CD4-positive, alpha-beta memory T cell (primary cell): Measurements from ENCODE around the gene ALDH5A1. TPM values are rescaled to one million over a fixed set of nuclear protein-coding genes. Genes with fewer than 3 reads are reported as not detected.

Source experiments
- CTCF ChIA-PET: fragments of 350-600 bp; sonication (Branson Sonifier 250); formaldehyde crosslinking; loops from one replicate; lab custom pipeline; 2021; ENCODE audit warnings: inconsistent platforms; ENCODE audit not compliant: partially characterized antibody; lab: Charles Lee
- POLR2A ChIA-PET: fragments of 350-600 bp; sonication (Branson Sonifier 250); formaldehyde crosslinking; loops from one replicate; lab custom pipeline; 2021; ENCODE audit not compliant: partially characterized antibody; lab: Charles Lee
- DNase-seq, 5 donors: peaks; one replicate each; pipeline versions ENCODE4 v3.0.0 to v3.0.0-alpha.2; 2020 to 2022; ENCODE audit warnings: mixed read lengths in 1 of 5
- H3K27ac ChIP-seq: one replicate; pipeline ENCODE4 v1.7.0; 2013; ENCODE audit warnings: low read depth, low read length
- H3K27me3 ChIP-seq: 2 replicates; pipeline ENCODE4 v1.7.0; 2013; ENCODE audit warnings: mild to moderate bottlenecking, low read length, moderate library complexity; ENCODE audit not compliant: insufficient read depth
- H3K36me3 ChIP-seq: 2 replicates; pipeline ENCODE4 v1.7.0; 2013; ENCODE audit warnings: mild to moderate bottlenecking, low read length, moderate library complexity; ENCODE audit not compliant: insufficient read depth
- H3K4me1 ChIP-seq: 2 replicates; pipeline ENCODE4 v1.7.0; 2013; ENCODE audit warnings: mild to moderate bottlenecking, low read length, moderate library complexity; ENCODE audit not compliant: insufficient read depth
- H3K4me3 ChIP-seq, 2 donors: one replicate each; pipeline ENCODE4 v1.7.0; 2013; ENCODE audit warnings: low read length in 2 of 2, mild to moderate bottlenecking in 1 of 2
- H3K9me3 ChIP-seq, 2 donors: one replicate each; pipeline ENCODE4 v1.7.0; 2013; ENCODE audit warnings: low read length in 2 of 2, control low read depth in 1 of 2; ENCODE audit not compliant: control insufficient read depth in 1 of 2
- H3K27ac Mint-ChIP-seq, 7 donors: one replicate each; pipeline ENCODE4 v1.8.0; 2020 to 2021; ENCODE audit warnings: mixed read lengths in 7 of 7, mild to moderate bottlenecking in 6 of 7, inconsistent platforms in 3 of 7, moderate library complexity in 3 of 7
- H3K27me3 Mint-ChIP-seq, 2 donors: one replicate each; pipeline ENCODE4 v1.8.0; 2020 to 2021; ENCODE audit warnings: mixed read lengths in 2 of 2
- H3K36me3 Mint-ChIP-seq, 2 donors: one replicate each; pipeline ENCODE4 v1.8.0; 2020 to 2021; ENCODE audit warnings: mixed read lengths in 2 of 2, inconsistent platforms in 1 of 2, mild to moderate bottlenecking in 1 of 2
- H3K4me1 Mint-ChIP-seq, 4 donors: one replicate each; pipeline ENCODE4 v1.8.0; 2020 to 2021; ENCODE audit warnings: mixed read lengths in 4 of 4, mild to moderate bottlenecking in 1 of 4
- H3K4me3 Mint-ChIP-seq, 8 donors: one replicate each; pipeline ENCODE4 v1.8.0; 2020 to 2021; ENCODE audit warnings: mixed read lengths in 8 of 8, mild to moderate bottlenecking in 7 of 8, moderate library complexity in 6 of 8, inconsistent platforms in 3 of 8
- H3K9me3 Mint-ChIP-seq, 8 donors: one replicate each; pipeline ENCODE4 v1.8.0; 2020 to 2021; ENCODE audit warnings: mixed read lengths in 8 of 8, mild to moderate bottlenecking in 5 of 8, inconsistent platforms in 3 of 8, moderate library complexity in 1 of 8
- intact Hi-C: fragments of 100-400 bp; cut with micrococcal nuclease; formaldehyde crosslinking; loops from one replicate; pipeline ENCODE4 v1.15.1; 2023
- polyA plus RNA-seq, 2 donors: library from polyadenylated mRNA; unstranded; fragments of 300-500 nt; fragmentation: Illumina TruSeq; gene quantifications; one replicate each; pipeline ENCODE4 v1.2.3, GENCODE V29; 2021
- total RNA-seq, 2 experiments: library from RNA; stranded (reverse); gene quantifications; one replicate each; pipeline ENCODE4 v1.2.3, GENCODE V29; 2021

Gene ALDH5A1
- total and polyA plus RNA-seq, 4 experiments from 2014 or later, result 8.5 to 13.9 (median 11.6) TPM

DNA sequence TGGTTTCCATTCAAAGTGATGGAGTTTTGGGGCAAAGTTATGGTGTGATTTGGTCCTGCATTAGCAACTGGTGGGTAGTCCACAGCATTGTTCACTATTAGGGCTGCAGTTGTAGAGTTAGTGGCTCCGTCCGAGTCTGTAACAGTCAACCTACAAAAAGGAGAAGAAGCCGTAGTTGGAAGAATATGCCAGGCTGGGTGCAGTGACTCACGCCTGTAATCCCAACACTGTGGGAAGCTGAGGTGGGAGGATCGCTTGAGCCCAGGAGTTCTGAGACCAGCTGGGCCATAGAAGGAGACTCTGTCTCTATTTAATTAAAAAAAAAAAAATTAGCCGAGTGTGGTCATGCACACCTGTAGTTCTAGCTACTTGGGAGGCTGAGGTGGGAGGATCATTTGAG, 81.7 kb downstream of the ALDH5A1 start:
- H3K9me3 Mint-ChIP-seq, result no peaks in the 10 kb centered on the region
- POLR2A ChIA-PET, result no interaction called here
- H3K4me1 Mint-ChIP-seq, result peaks cover 0 to 1% (median 0%) of the 10 kb centered on the region in 4 donors
- H3K27me3 ChIP-seq, result no peaks in the 10 kb centered on the region
- no peak overlapping the region for H3K27ac ChIP-seq
- no peak overlapping the region for H3K4me3 Mint-ChIP-seq
- no peaks in the 10 kb centered on the region for H3K4me1 ChIP-seq
- intact Hi-C loops, result no loop called here
- no peak for DNase-seq
- H3K36me3 Mint-ChIP-seq, result no peaks in the 10 kb centered on the region
- no peaks in the 10 kb centered on the region for H3K36me3 ChIP-seq
- H3K27me3 Mint-ChIP-seq, result peaks cover 3 to 6% of the 10 kb centered on the region in 2 donors
- H3K9me3 ChIP-seq, result no peaks in the 10 kb centered on the region
- CTCF ChIA-PET, result interaction anchor here (11.6 kb wide), 1 partner anchor 124 kb away, joined by 185 read pairs; no protein-coding TSS in a partner anchor
- H3K27ac Mint-ChIP-seq, result no peak overlapping the region
- no peak overlapping the region for H3K4me3 ChIP-seq

DNA sequence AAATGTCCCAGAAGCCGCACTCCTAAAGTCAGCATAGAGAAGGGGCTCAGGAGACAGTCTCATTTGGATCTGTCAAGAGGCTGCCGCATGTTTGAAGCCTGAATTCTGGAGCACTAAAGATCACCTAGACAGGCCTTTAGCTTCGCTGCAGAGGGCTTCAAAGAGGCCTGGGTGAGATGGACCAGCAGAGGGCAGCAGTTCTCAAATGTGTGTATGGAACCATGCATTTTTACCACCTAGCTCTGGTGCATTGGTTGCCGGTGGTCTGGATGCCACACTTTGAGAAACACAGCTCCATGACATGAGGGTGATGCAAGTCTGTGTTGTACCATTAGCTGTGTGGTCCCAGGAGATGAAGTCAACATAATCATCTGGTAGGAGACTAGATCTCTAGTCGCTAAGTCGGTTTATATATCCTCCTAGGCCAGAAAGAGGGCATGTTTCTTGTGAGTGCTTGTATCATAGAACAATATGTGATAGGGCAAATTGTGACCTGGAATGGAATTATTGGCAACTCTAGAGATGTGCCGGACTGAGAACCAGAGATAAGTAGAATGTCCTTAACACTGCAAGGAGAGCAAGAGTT, 86.4 kb downstream of the ALDH5A1 start:
- intact Hi-C loops, result loop anchor here (1.0 kb wide), 3 partner anchors 185 to 489 kb away; no protein-coding TSS in a partner anchor
- Mint-ChIP-seq H3K9me3 (no peaks in the 10 kb centered on the region), H3K4me1 (peaks cover 0 to 3% (median under 1%) of the 10 kb centered on the region in 4 donors), H3K27ac (no peak overlapping the region), H3K36me3 (no peaks in the 10 kb centered on the region), H3K27me3 (peaks cover 0 to 2% of the 10 kb centered on the region in 2 donors), H3K4me3 (no peak overlapping the region)
- H3K27ac ChIP-seq, result no peak overlapping the region
- no peaks in the 10 kb centered on the region for H3K9me3 ChIP-seq
- no peaks in the 10 kb centered on the region for H3K36me3 ChIP-seq
- H3K27me3 ChIP-seq, result no peaks in the 10 kb centered on the region
- ChIA-PET POLR2A (interaction anchor here (0.8 to 2.1 kb wide), 3 partner anchors 85 to 446 kb away, joined by 3 to 6 read pairs (median 3); partner anchors contain the start of genes ACOT13 and TDP2), CTCF (interaction anchor here (0.6 to 11.6 kb wide), 37 partner anchors 8 to 593 kb away, joined by 3 to 185 read pairs (median 5); partner anchors contain the start of genes ACOT13 and TDP2)
- H3K4me1 ChIP-seq, result no peaks in the 10 kb centered on the region
- H3K4me3 ChIP-seq, result no peak overlapping the region
- peak; percentile 56 to 74 (median 66) for DNase-seq

DNA sequence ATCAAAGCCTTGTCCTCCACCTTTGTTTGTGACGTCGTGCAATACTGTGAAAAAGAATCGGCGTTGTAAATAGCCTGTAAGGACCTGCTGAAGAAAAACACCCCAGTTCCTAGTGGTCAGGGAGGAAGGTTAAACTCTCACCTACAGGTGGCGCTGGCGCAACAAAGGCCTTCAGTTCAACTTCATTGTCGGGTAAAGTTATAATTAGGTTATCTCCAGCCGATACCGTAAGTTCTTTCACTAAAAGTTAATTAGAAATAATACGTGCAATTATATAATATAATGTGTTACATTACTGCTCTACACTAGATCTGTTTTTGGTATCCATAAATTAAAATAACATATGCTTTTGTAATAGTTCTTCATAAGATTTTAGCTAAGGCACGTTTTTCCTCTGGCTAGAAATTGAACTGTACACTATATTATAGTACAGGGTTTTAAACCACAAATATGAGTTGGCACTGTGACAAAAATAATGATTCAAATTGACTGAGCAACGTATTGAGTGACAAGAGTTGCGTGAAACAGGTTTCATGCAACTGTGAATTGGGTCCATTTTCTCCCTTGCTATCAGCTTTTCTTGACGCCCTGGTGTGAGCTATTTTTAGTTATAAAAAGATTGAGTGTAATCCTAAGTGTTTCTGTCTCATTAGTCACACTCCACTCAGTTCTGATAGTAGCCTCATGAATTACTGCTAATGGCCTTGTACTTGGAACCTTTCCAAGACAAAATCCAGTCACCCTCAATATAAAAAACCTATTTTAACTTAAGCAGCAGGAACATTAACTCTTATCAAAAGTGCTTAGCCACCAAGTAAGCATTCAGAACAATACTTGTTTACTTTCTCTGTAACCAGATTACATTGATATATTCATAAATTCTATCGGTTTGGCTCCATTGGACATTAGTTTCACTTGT, 89.0 kb downstream of the ALDH5A1 start:
- Mint-ChIP-seq H3K4me3 (peak overlapping the region in 2 of 8 donors; percentile 2 to 32), H3K9me3 (no peaks in the 10 kb centered on the region), H3K4me1 (peaks cover 0 to 3% (median under 1%) of the 10 kb centered on the region in 4 donors), H3K27me3 (peaks cover 2 to 8% of the 10 kb centered on the region in 2 donors), H3K36me3 (no peaks in the 10 kb centered on the region), H3K27ac (peak overlapping the region in 1 of 7 donors; percentile 2)
- POLR2A ChIA-PET, result interaction anchor here (1.2 kb wide), 1 partner anchor 83 kb away, joined by 3 read pairs; the partner anchor contains the start of genes ACOT13 and TDP2
- Histone ChIP-seq H3K36me3 (no peaks in the 10 kb centered on the region), H3K9me3 (no peaks in the 10 kb centered on the region), H3K4me3 (no peak overlapping the region), H3K4me1 (no peaks in the 10 kb centered on the region), H3K27me3 (no peaks in the 10 kb centered on the region), H3K27ac (no peak overlapping the region)
- DNase-seq, result peak; percentile 54 to 62 (median 55)
- CTCF ChIA-PET, result interaction anchor here (0.5 to 11.6 kb wide), 20 partner anchors 8 to 434 kb away, joined by 3 to 185 read pairs (median 4); partner anchors contain the start of genes ACOT13, GMNN and TDP2
- intact Hi-C loops, result loop anchor here (1.0 kb wide), 2 partner anchors 112 to 152 kb away; no protein-coding TSS in a partner anchor

DNA sequence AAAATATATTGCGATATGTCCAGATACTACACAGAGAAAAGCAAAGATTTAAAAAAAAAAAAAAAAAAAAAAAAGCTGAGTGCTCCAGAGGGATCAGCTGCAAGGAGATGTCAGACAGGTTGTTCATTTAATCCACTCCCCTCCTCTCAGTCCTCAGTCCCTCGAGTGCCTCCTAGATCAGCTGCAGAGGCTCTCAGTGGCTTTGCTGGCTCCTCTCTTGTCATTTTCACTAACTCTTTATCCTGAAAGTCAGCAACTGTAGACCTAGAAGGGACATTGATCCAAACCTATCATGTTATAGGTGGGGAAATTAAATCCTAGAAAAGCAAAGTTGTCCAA, 89.6 kb downstream of the ALDH5A1 start:
- no peak for DNase-seq
- no peaks in the 10 kb centered on the region for H3K36me3 ChIP-seq
- no peaks in the 10 kb centered on the region for H3K9me3 ChIP-seq
- no peak overlapping the region for H3K4me3 ChIP-seq
- no peak overlapping the region for H3K27ac ChIP-seq
- POLR2A ChIA-PET, result no interaction called here
- H3K27ac Mint-ChIP-seq, result no peak overlapping the region
- peaks cover 2 to 8% of the 10 kb centered on the region in 2 donors for H3K27me3 Mint-ChIP-seq
- H3K4me1 ChIP-seq, result no peaks in the 10 kb centered on the region
- H3K36me3 Mint-ChIP-seq, result no peaks in the 10 kb centered on the region
- intact Hi-C loops, result no loop called here
- no peak overlapping the region for H3K4me3 Mint-ChIP-seq
- CTCF ChIA-PET, result interaction anchor here (0.5 to 11.6 kb wide), 19 partner anchors 9 to 487 kb away, joined by 3 to 185 read pairs (median 3); partner anchors contain the start of genes ACOT13, GMNN and TDP2
- H3K4me1 Mint-ChIP-seq, result peaks cover 0 to 3% (median under 1%) of the 10 kb centered on the region in 4 donors
- no peaks in the 10 kb centered on the region for H3K9me3 Mint-ChIP-seq
- H3K27me3 ChIP-seq, result no peaks in the 10 kb centered on the region

Other genes starting within 250 kb of the ALDH5A1 start
- gene DCDC2, start 136.9 kb upstream of the ALDH5A1 start, total RNA-seq, result under 1 TPM; 0.44 to 0.47 TPM
- not detected for gene DCDC2, start 136.9 kb upstream of the ALDH5A1 start, polyA plus RNA-seq
- gene MRS2, start 92.0 kb upstream of the ALDH5A1 start, total RNA-seq, result 10 to 100 TPM; 22.6 to 24.3 TPM
- 10 to 100 TPM; 19.0 to 27.1 TPM for gene MRS2, start 92.0 kb upstream of the ALDH5A1 start, polyA plus RNA-seq
- 1 to 10 TPM in 1 of 2 experiments, under 1 TPM in 1; 0.49 to 1.4 TPM for gene GPLD1, start 5.4 kb upstream of the ALDH5A1 start, total RNA-seq
- under 1 TPM in 1 of 2 donors, not detected in 1; 0.30 TPM for gene GPLD1, start 5.4 kb upstream of the ALDH5A1 start, polyA plus RNA-seq
- gene KIAA0319, start 151.2 kb downstream of the ALDH5A1 start, total RNA-seq, result under 1 TPM in 1 of 2 experiments, not detected in 1; 0.11 TPM
- under 1 TPM in 1 of 2 donors, not detected in 1; 0.07 TPM for gene KIAA0319, start 151.2 kb downstream of the ALDH5A1 start, polyA plus RNA-seq
- 10 to 100 TPM; 72.8 to 74.3 TPM for gene TDP2, start 171.9 kb downstream of the ALDH5A1 start, total RNA-seq
- gene TDP2, start 171.9 kb downstream of the ALDH5A1 start, polyA plus RNA-seq, result 10 to 100 TPM; 43.4 to 62.2 TPM
- gene ACOT13, start 172.1 kb downstream of the ALDH5A1 start, total RNA-seq, result 10 to 100 TPM; 11.1 to 12.5 TPM
- 10 to 100 TPM; 17.3 to 19.3 TPM for gene ACOT13, start 172.1 kb downstream of the ALDH5A1 start, polyA plus RNA-seq
- gene C6orf62, start 224.2 kb downstream of the ALDH5A1 start, total RNA-seq, result 100 to 1,000 TPM; 173 to 176 TPM
- 100 to 1,000 TPM in 1 of 2 donors, 10 to 100 TPM in 1; 90.1 to 125 TPM for gene C6orf62, start 224.2 kb downstream of the ALDH5A1 start, polyA plus RNA-seq